Stimulated activated naive CD4-positive, alpha-beta T cell (primary cell): Measurements from ENCODE around the gene ZNF469.
"Not testable (repeated sequence)": the region's sequence is repeated elsewhere in the genome, so short reads cannot be mapped to it uniquely, and the experiment has no call there.

Experiments used
- DNase-seq, 6 experiments: peaks; one replicate each; lab custom pipeline; 2025; lab: John Stamatoyannopoulos, UW

Gene ZNF469

GRCh38 chr16:88410297-88410968 lies 27.7 kb downstream of the ZNF469 start:
- DNase-seq, result not testable (repeated sequence)

GRCh38 chr16:88411951-88412576 lies 29.3 kb downstream of the ZNF469 start:
- no peak for DNase-seq

- DNase-seq, result no peak
These were observed 30.0 kb downstream of the ZNF469 start for GRCh38 chr16:88412766-88413165.

- no peak for DNase-seq
These were observed 30.5 kb downstream of the ZNF469 start for GRCh38 chr16:88413231-88413630.

GRCh38 chr16:88413631-88414030 lies 30.9 kb downstream of the ZNF469 start:
- DNase-seq, result no peak

GRCh38 chr16:88414521-88415380 lies 32.0 kb downstream of the ZNF469 start:
- no peak for DNase-seq

- DNase-seq, result no peak
These were observed 32.6 kb downstream of the ZNF469 start for GRCh38 chr16:88415381-88415705.

- no peak for DNase-seq
These were observed 33.1 kb downstream of the ZNF469 start for GRCh38 chr16:88415713-88416323.

GRCh38 chr16:88416686-88417085 lies 33.9 kb downstream of the ZNF469 start:
- DNase-seq, result no peak

GRCh38 chr16:88417684-88418476 lies 35.1 kb downstream of the ZNF469 start:
- DNase-seq, result no peak

GRCh38 chr16:88418869-88419268 lies 36.1 kb downstream of the ZNF469 start:
- no peak for DNase-seq

- no peak for DNase-seq
These were observed 37.0 kb downstream of the ZNF469 start for GRCh38 chr16:88419790-88420189.

GRCh38 chr16:88420496-88420895 lies 37.7 kb downstream of the ZNF469 start:
- DNase-seq, result no peak

GRCh38 chr16:88421301-88421700 lies 38.5 kb downstream of the ZNF469 start:
- no peak for DNase-seq

GRCh38 chr16:88421871-88422433 lies 39.2 kb downstream of the ZNF469 start:
- DNase-seq, result no peak

GRCh38 chr16:88422733-88423447 lies 40.1 kb downstream of the ZNF469 start:
- DNase-seq, result no peak

- DNase-seq, result no peak
These were observed 40.7 kb downstream of the ZNF469 start for GRCh38 chr16:88423448-88423850.

- no peak for DNase-seq
These were observed 42.0 kb downstream of the ZNF469 start for GRCh38 chr16:88424587-88425235.

- DNase-seq, result no peak
These were observed 43.3 kb downstream of the ZNF469 start for GRCh38 chr16:88426018-88426417.

- no peak for DNase-seq
These were observed 44.6 kb downstream of the ZNF469 start for GRCh38 chr16:88427376-88427775.
